NT2/D1 (cell line): ENCODE measurements around the gene TPO.
"Not testable (repeated sequence)": the region's sequence is repeated elsewhere in the genome, so short reads cannot be mapped to it uniquely, and the experiment has no call there.

Source experiments
- SUZ12 ChIP-seq: IDR thresholded peaks from 2 replicates; pipeline ENCODE4 v1.6.1; 2011; ENCODE audit not compliant: insufficient read length, insufficient read depth; ENCODE audit errors: extremely low read depth
- YY1 ChIP-seq: IDR thresholded peaks from 2 replicates; pipeline ENCODE4 v1.6.1; 2011; ENCODE audit not compliant: insufficient read length, insufficient read depth
- ZNF274 ChIP-seq: IDR thresholded peaks from 2 replicates; pipeline ENCODE4 v1.6.1; 2011; ENCODE audit warnings: mild to moderate bottlenecking, low read depth, low read length

DNA sequence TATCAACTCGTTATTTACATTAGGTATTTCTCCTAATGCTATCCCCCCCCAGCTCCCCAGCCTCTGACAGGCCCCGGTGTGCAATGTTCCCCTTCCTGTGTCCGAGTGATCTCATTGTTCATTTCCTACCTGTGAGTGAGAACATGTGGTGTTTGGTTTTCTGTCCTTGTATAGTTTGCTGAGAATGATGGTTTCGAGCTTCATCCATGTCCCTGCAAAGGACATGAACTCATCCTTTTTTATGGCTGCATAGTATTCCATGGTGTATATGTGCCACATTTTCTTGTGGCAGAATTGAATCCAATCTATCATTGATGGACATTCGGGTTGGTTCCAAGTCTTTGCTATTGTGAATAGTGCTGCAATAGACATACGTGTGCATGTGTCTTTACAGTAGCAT is 23.1 kb upstream of the TPO start:
- not testable (repeated sequence) for TF ChIP-seq YY1, SUZ12, ZNF274
